ENCODE data around the gene MSH5. TPM values are rescaled to one million over a fixed set of nuclear protein-coding genes. Genes with fewer than 3 reads are reported as not detected.

Gene MSH5
- total and polyA plus RNA-seq, 5 donors from 2014 or later = 1.2 to 17.4 (median 1.4) TPM

DNA sequence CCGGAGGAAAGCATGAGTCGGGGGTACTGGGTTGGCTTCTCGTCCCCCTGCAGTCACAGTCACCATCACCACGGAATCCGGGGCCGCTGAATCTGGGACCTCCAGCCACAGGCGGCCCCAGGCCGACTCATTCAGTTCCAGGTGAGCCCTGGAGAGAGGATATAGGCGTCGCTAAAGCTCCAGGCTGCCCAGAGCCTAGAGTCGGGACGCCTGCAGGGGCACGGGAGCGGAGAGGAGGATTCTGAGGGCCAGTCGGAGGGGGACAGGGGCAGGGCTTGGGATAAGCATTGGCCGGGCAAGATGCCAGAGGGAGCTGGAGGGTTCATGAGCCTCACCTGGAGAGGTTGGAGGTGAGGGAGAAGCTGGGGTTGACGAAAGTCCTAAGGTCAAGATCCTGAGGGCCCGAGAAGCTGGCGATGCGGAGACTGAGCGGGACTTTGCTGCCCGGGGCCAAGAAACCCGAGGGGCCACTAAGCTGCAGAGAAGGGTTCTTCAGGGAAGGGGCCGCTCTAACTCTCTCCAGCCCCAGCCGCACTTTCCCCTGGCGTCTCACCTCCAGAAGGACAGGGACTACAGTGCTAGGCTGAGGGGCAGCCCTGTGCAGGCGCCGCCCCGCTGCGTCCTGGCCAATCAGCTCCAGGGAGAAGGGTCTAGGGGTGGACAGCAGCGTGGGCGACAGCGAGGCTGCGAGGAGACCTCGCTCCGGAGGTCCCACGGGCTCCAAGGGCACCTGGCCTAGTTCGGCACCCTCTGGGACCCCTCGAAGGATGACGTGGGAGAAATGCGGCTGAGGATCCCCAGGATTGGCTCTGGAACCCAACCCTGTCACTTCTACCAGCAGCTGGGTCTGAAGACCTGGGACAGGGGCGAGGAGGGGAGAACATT lies 26.3 kb downstream of the MSH5 start:
- ATAC-seq (ENCODE audit: low read depth in 2 of 2) = no peak
- no peaks in the 10 kb centered on the region for H3K27me3 Mint-ChIP-seq
- H3K4me3 ChIP-seq (ENCODE audit: low read depth, low read length) = no peak overlapping the region
- H3K27ac ChIP-seq (ENCODE audit: insufficient read depth, low read length, poor library complexity, severe bottlenecking) = no peak overlapping the region
- H3K36me3 ChIP-seq (ENCODE audit: control insufficient read depth, insufficient read depth, low read length) = no peaks in the 10 kb centered on the region
- H3K9me3 ChIP-seq (ENCODE audit: control insufficient read depth in 2 of 2, low read length in 2 of 2) = no peaks in the 10 kb centered on the region
- no peak overlapping the region for H3K27ac Mint-ChIP-seq
- H3K4me3 Mint-ChIP-seq = no peak overlapping the region
- DNase-seq = no peak
- H3K9me3 Mint-ChIP-seq = peaks cover 0 to 1% (median 0%) of the 10 kb centered on the region in 7 donors
- peaks cover 8% of the 10 kb centered on the region for H3K4me1 ChIP-seq (ENCODE audit: control insufficient read depth, insufficient read depth, low read length, poor library complexity, severe bottlenecking)
- no peaks in the 10 kb centered on the region for H3K27me3 ChIP-seq (ENCODE audit: control insufficient read depth, insufficient read depth, low read length)
- H3K4me1 Mint-ChIP-seq = peaks cover 9 to 19% (median 12%) of the 10 kb centered on the region in 4 donors
- H3K36me3 Mint-ChIP-seq = peaks cover 4% of the 10 kb centered on the region

DNA sequence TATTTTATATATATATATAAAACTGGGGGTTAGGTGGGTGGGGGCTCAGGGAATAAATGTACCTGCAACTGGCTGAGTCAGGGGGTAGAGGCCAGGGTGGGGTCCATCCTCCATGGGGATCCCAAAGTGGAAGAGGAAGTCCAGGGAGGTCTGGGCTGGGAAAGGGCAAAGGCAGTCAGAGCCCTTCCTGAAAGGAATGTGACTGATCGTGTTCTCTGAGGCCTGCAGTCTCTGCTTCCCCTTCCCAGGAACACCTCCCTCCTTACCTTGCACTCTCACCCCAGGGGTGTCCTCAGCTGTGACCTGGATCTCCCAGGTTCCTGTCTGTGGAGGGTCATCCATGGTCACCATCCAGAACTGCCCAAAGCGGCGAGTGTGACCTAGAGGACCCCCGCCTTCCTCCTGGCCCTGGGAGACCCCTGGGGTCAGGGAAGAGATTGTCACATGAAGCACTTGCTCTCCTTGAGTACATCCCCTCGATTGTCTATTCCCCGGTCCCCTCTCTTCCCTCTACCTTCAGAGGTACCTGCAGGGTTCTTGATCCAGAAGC lies 27.4 kb downstream of the MSH5 start:
- H3K4me3 Mint-ChIP-seq = no peak overlapping the region
- Histone ChIP-seq H3K36me3 (ENCODE audit: control insufficient read depth, insufficient read depth, low read length) (no peaks in the 10 kb centered on the region), H3K9me3 (ENCODE audit: control insufficient read depth in 2 of 2, low read length in 2 of 2) (no peaks in the 10 kb centered on the region), H3K27me3 (ENCODE audit: control insufficient read depth, insufficient read depth, low read length) (no peaks in the 10 kb centered on the region), H3K4me1 (ENCODE audit: control insufficient read depth, insufficient read depth, low read length, poor library complexity, severe bottlenecking) (peaks cover 18% of the 10 kb centered on the region), H3K4me3 (ENCODE audit: low read depth, low read length) (no peak overlapping the region), H3K27ac (ENCODE audit: insufficient read depth, low read length, poor library complexity, severe bottlenecking) (no peak overlapping the region)
- peaks cover 3% of the 10 kb centered on the region for H3K36me3 Mint-ChIP-seq
- peaks cover 12 to 26% (median 17%) of the 10 kb centered on the region in 4 donors for H3K4me1 Mint-ChIP-seq
- H3K27me3 Mint-ChIP-seq = no peaks in the 10 kb centered on the region
- DNase-seq (no peak), ATAC-seq (ENCODE audit: low read depth in 2 of 2) (no peak)
- H3K9me3 Mint-ChIP-seq = peaks cover 0 to 1% (median 0%) of the 10 kb centered on the region in 7 donors
- peak overlapping the region in 1 of 3 donors; percentile 23 for H3K27ac Mint-ChIP-seq

DNA sequence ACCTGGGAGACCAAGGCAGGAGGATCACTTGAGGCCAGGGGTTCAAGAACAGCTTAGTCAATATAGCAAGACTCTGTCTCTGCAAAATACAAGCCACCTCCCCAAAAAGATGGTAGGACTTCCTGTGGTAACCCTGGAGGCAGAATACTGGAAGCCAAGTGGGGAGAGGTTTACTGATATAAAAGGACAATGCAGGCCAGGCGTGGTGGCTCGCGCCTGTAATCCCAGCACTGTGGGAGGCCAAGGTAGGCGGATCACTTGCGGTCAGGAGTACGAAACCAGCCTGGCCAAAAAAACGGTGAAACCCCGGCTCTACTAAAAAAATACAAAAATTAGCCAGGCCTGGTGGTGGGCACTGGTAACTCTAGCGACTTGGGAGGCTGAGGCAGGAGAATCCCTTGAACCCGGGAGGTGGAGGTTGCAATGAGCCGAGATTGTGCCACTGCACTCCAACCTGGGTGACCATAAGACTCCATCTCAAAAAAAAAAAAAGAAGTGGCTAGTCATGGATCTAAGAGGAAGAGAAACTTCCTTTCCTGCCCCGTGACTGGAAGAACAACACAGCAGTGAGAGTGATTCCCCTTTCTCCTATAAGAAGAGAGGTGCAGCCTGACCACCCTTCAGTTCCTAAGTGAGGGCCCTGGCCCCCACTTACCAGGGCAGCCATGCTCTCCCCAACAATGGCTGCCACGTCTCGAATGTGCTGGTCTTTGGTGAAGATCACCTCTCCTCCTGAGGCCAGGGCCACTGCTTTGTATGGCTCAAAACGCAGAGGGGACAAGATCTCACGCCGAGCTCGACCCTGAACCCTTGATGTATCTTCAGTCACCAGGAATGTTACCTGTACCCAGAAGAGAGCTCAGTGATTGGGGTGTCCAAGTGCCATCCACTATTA lies 28.8 kb downstream of the MSH5 start:
- H3K27me3 Mint-ChIP-seq = no peaks in the 10 kb centered on the region
- Histone ChIP-seq H3K27ac (ENCODE audit: insufficient read depth, low read length, poor library complexity, severe bottlenecking) (no peak overlapping the region), H3K4me3 (ENCODE audit: low read depth, low read length) (no peak overlapping the region), H3K9me3 (ENCODE audit: control insufficient read depth in 2 of 2, low read length in 2 of 2) (no peaks in the 10 kb centered on the region), H3K36me3 (ENCODE audit: control insufficient read depth, insufficient read depth, low read length) (no peaks in the 10 kb centered on the region), H3K4me1 (ENCODE audit: control insufficient read depth, insufficient read depth, low read length, poor library complexity, severe bottlenecking) (peaks cover 32% of the 10 kb centered on the region), H3K27me3 (ENCODE audit: control insufficient read depth, insufficient read depth, low read length) (no peaks in the 10 kb centered on the region)
- no peaks in the 10 kb centered on the region for H3K36me3 Mint-ChIP-seq
- DNase-seq (no peak), ATAC-seq (ENCODE audit: low read depth in 2 of 2) (no peak)
- H3K4me3 Mint-ChIP-seq = no peak overlapping the region
- H3K4me1 Mint-ChIP-seq = peaks cover 11 to 39% (median 18%) of the 10 kb centered on the region in 4 donors
- H3K27ac Mint-ChIP-seq = peak overlapping the region in 1 of 3 donors; percentile 42
- peaks cover 0 to 1% (median 0%) of the 10 kb centered on the region in 7 donors for H3K9me3 Mint-ChIP-seq

DNA sequence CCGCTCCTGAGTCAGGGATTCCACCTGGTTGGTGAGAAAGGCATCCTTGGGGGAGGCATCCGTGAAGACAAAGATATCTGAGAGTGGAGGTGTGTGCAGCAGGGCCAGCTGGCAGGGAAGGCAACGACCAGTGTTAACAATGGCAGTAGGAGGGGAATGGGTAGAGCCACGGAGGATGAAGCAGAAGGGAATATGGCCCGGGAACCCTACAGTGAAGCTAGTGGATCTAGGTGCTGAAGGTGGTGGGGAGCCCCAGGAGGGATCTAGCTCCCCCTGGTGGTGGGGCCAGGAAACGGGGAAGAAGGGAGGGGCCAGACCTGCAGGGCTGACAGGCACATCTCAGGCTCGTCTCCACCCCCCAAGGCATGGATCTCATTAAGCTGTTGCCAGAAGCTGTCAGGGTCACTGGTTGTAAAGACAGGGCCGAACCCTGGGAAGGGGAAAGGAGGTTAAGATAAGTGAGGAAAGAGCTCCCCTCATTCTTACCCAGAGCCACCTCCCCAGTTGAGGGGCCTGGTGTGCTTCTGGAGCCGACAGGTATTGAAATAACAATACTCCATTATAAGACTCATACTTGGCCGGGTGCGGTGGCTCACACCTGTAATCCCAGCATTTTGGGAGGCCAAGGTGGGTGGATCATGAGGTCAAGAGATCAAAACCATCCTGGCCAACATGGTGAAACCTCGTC lies 30.0 kb downstream of the MSH5 start:
- Mint-ChIP-seq H3K36me3 (no peaks in the 10 kb centered on the region), H3K27me3 (no peaks in the 10 kb centered on the region), H3K9me3 (peaks cover 0 to 1% (median 0%) of the 10 kb centered on the region in 7 donors), H3K4me3 (peak overlapping the region in 2 of 4 donors; percentile 46 to 77), H3K4me1 (peaks cover 8 to 43% (median 17%) of the 10 kb centered on the region in 4 donors), H3K27ac (peak overlapping the region in 1 of 3 donors; percentile 70)
- peak; percentile 72 to 75 for ATAC-seq (ENCODE audit: low read depth in 2 of 2)
- Histone ChIP-seq H3K4me3 (ENCODE audit: low read depth, low read length) (no peak overlapping the region), H3K36me3 (ENCODE audit: control insufficient read depth, insufficient read depth, low read length) (no peaks in the 10 kb centered on the region), H3K27me3 (ENCODE audit: control insufficient read depth, insufficient read depth, low read length) (no peaks in the 10 kb centered on the region), H3K9me3 (ENCODE audit: control insufficient read depth in 2 of 2, low read length in 2 of 2) (no peaks in the 10 kb centered on the region), H3K4me1 (ENCODE audit: control insufficient read depth, insufficient read depth, low read length, poor library complexity, severe bottlenecking) (peaks cover 32% of the 10 kb centered on the region), H3K27ac (ENCODE audit: insufficient read depth, low read length, poor library complexity, severe bottlenecking) (no peak overlapping the region)
- peak; percentile 69 to 83 (median 77) for DNase-seq

DNA sequence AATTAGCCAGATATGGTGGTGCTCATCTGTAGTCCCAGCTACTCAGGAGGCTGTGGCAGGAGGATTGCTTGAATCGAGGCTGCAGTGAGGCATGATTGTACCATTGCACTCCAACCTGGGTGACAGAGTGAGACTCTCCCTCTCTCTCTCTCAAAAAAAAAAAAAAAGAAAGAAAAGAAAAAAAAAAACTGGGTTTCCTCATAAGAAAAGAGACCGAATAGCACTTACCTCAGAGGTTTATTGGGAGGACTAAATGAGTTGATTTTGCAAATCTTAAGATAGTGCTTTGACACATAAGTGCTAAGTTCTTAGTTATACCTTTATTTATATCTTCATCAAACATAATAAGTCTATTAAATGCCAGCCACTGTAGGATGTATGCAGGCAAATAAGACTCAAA lies 31.1 kb downstream of the MSH5 start:
- H3K4me3 Mint-ChIP-seq = peak overlapping the region in 2 of 4 donors; percentile 42 to 88
- H3K36me3 ChIP-seq (ENCODE audit: control insufficient read depth, insufficient read depth, low read length) = no peaks in the 10 kb centered on the region
- H3K27ac Mint-ChIP-seq = peak overlapping the region in 1 of 3 donors; percentile 73
- H3K27ac ChIP-seq (ENCODE audit: insufficient read depth, low read length, poor library complexity, severe bottlenecking) = peak overlapping the region; percentile 33
- H3K27me3 ChIP-seq (ENCODE audit: control insufficient read depth, insufficient read depth, low read length) = no peaks in the 10 kb centered on the region
- no peaks in the 10 kb centered on the region for H3K27me3 Mint-ChIP-seq
- peaks cover 0 to 1% (median 0%) of the 10 kb centered on the region in 7 donors for H3K9me3 Mint-ChIP-seq
- H3K9me3 ChIP-seq (ENCODE audit: control insufficient read depth in 2 of 2, low read length in 2 of 2) = no peaks in the 10 kb centered on the region
- peaks cover 36% of the 10 kb centered on the region for H3K4me1 ChIP-seq (ENCODE audit: control insufficient read depth, insufficient read depth, low read length, poor library complexity, severe bottlenecking)
- no peaks in the 10 kb centered on the region for H3K36me3 Mint-ChIP-seq
- ATAC-seq (ENCODE audit: low read depth in 2 of 2) (no peak), DNase-seq (no peak)
- H3K4me1 Mint-ChIP-seq = peaks cover 7 to 50% (median 17%) of the 10 kb centered on the region in 4 donors
- H3K4me3 ChIP-seq (ENCODE audit: low read depth, low read length) = no peak overlapping the region

DNA sequence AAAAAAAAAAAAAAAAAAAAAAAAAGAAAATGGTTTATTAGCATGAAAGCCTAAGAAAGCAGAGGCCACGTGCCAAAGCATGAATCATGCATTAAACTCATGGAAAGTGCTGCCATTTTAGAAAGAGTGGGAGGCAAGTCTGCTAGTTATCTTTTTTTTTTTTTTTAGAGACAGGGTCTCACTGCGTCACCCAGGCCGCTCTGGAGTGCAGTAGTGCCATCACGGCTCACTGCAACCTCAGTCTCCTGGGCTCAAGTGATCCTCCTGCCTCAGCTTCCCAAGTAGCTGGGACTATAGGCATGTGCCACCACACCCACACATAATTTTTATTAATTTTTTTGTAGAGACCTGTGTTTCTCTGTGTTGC lies 32.2 kb downstream of the MSH5 start:
- Mint-ChIP-seq H3K27me3 (peaks cover 4% of the 10 kb centered on the region), H3K36me3 (no peaks in the 10 kb centered on the region), H3K9me3 (peaks cover 0 to 1% (median 0%) of the 10 kb centered on the region in 7 donors), H3K4me1 (peaks cover 7 to 59% (median 20%) of the 10 kb centered on the region in 4 donors), H3K4me3 (peak overlapping the region; percentile 76 to 88 (median 78)), H3K27ac (peak overlapping the region; percentile 46 to 82 (median 56))
- H3K27me3 ChIP-seq (ENCODE audit: control insufficient read depth, insufficient read depth, low read length) = no peaks in the 10 kb centered on the region
- H3K4me1 ChIP-seq (ENCODE audit: control insufficient read depth, insufficient read depth, low read length, poor library complexity, severe bottlenecking) = peaks cover 47% of the 10 kb centered on the region
- H3K9me3 ChIP-seq (ENCODE audit: control insufficient read depth in 2 of 2, low read length in 2 of 2) = no peaks in the 10 kb centered on the region
- H3K4me3 ChIP-seq (ENCODE audit: low read depth, low read length) = peak overlapping the region; percentile 41
- DNase-seq (peak in 1 of 3 donors; percentile 47), ATAC-seq (ENCODE audit: low read depth in 2 of 2) (no peak)
- H3K27ac ChIP-seq (ENCODE audit: insufficient read depth, low read length, poor library complexity, severe bottlenecking) = no peak overlapping the region
- no peaks in the 10 kb centered on the region for H3K36me3 ChIP-seq (ENCODE audit: control insufficient read depth, insufficient read depth, low read length)

DNA sequence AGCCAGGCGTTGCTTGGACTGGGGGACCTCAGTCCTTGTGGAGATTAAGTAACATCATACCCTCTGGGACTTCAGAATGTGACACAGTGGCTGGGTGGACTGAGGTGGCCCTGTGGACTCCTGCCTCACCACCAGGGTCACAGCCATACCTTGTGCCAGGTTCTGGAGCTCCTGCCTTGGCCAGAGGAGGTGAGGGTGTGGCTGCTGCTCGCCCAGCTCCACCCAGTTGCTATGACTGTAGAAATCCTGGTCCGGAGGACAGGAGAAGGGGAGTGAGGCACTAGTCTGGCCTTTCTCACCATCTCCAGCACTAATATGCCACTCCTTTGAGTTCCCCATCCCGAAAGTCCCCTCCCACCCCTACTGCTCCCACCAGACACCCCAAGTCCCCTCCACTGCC lies 35.4 kb downstream of the MSH5 start:
- H3K4me3 Mint-ChIP-seq = peak overlapping the region in 2 of 4 donors; percentile 25 to 61
- peak overlapping the region in 2 of 3 donors; percentile 52 to 90 for H3K27ac Mint-ChIP-seq
- peaks cover 0 to 57% (median 18%) of the 10 kb centered on the region in 4 donors for H3K4me1 Mint-ChIP-seq

More for the DNA sequence above, 35.4 kb downstream of the MSH5 start:
- Histone ChIP-seq H3K36me3 (ENCODE audit: control insufficient read depth, insufficient read depth, low read length) (peaks cover 6% of the 10 kb centered on the region), H3K27ac (ENCODE audit: insufficient read depth, low read length, poor library complexity, severe bottlenecking) (no peak overlapping the region), H3K9me3 (ENCODE audit: control insufficient read depth in 2 of 2, low read length in 2 of 2) (no peaks in the 10 kb centered on the region), H3K4me1 (ENCODE audit: control insufficient read depth, insufficient read depth, low read length, poor library complexity, severe bottlenecking) (peaks cover 53% of the 10 kb centered on the region), H3K4me3 (ENCODE audit: low read depth, low read length) (no peak overlapping the region), H3K27me3 (ENCODE audit: control insufficient read depth, insufficient read depth, low read length) (no peaks in the 10 kb centered on the region)
- no peaks in the 10 kb centered on the region for H3K36me3 Mint-ChIP-seq
- DNase-seq (no peak), ATAC-seq (ENCODE audit: low read depth in 2 of 2) (no peak)
- peaks cover 4% of the 10 kb centered on the region for H3K27me3 Mint-ChIP-seq
- no peaks in the 10 kb centered on the region for H3K9me3 Mint-ChIP-seq
